IPS-18c (cell line): ENCODE measurements around the gene INPP5E.
A peak's percentile ranks its signal among the peaks of the same experiment; 100 is the strongest.

Experiments
- H3K4me3 ChIP-seq: 2 replicates; pipeline ENCODE4 v1.7.0; 2013; ENCODE audit warnings: low read depth, mild to moderate bottlenecking, low read length, moderate library complexity; ENCODE audit not compliant: insufficient read depth
- H3K9me3 ChIP-seq: one replicate; pipeline ENCODE4 v1.6.1; 2013; ENCODE audit warnings: mild to moderate bottlenecking, low read length, moderate library complexity; ENCODE audit not compliant: control insufficient read depth, insufficient read depth

Gene INPP5E

GRCh38 chr9:136403538-136403914 lies 36.1 kb downstream of the INPP5E start:
- Histone ChIP-seq H3K4me3 (no peak overlapping the region), H3K9me3 (peaks cover 2% of the 10 kb centered on the region)

- Histone ChIP-seq H3K9me3 (peaks cover 2% of the 10 kb centered on the region), H3K4me3 (no peak overlapping the region)
These were observed 37.6 kb downstream of the INPP5E start for GRCh38 chr9:136402067-136402466.

DNA sequence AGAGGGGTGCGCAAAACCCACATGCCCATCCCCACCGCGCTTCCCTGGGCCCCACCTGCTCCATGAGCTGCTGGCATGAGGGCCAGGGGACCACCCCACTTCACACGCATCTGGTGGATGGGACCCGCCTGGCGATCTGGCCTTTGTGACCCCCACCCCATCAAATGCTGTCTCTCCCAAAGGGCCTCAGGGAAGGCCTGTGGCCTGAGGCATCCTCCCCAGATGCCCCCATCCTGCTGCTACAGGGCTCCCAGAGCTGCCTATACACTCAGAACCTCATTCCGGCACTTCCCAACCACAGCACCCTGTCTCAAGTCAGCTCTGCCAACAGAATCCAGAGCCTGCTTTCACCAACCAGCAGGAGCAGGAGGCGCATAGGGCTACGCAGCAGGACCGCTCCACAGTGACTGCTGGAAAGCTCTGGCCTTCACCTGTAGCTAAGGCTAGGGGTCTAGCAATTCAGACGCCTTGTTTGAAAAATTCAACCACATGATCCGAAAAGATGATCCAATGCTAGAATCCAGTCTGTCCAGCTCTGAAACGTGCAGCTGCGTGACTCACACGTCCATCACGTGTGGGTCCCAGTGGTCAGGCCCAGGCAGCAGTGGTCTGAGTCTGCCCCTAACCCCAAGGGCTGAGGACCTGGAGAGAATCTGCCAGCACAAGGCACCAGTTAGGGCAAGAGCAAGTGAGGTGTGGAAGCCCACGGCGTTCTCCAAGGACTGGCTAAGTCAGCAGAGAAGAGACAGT lies 38.3 kb downstream of the INPP5E start:
- no peak overlapping the region for H3K4me3 ChIP-seq
- no peaks in the 10 kb centered on the region for H3K9me3 ChIP-seq

GRCh38 chr9:136400038-136400834 lies 39.4 kb downstream of the INPP5E start, which contains the start of gene SNAPC4:
Gene SNAPC4, minus strand, starts transcription at chr9:136400170. Its CDS starts 1,742 bp downstream, at chr9:136398428.
- H3K4me3 ChIP-seq = peak within 1 kb of the TSS; percentile 87
- H3K9me3 ChIP-seq = no peaks in the 10 kb centered on the region

DNA sequence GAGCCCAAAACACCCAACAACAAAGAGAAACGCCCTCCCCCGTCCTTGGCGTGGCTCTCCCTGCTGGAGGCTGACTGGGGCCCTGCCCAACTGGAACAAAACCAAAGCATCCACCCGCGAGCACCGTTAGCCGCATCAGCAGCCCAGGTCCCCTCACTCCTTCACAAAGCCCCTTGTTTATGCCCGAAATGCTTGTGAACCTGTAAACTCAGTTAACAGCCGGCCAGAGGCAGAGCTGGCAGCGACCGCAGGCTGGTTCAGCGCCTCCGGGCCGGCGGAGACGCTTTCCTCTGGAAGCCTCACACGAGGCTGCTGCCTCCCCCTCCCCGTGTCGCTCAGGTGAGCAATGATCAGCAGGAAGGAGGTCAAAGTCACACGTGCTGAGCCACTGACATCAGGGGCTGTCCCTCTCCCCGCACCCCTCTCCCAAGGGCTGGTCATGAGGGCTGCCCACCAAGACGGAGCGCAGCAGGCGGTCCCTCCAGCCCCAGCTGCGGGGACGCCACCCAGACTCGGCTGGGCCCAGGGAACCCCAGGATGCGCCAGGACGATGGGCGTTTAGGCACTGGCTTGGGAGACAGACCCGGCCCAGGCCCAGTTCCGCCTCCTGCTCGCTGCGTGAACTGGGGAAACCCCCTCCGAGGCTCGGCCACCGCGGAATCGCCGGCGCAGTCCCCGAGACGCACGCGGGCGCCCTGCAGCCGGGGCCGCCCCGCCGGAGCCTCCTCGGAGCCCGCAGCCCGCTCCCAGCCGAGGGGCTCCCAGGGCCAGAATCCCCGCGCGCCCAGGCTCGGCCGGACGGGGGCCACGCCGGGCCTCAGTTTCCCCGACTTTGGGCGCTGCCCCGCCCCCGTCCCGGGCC lies 40.2 kb downstream of the INPP5E start:
- Histone ChIP-seq H3K4me3 (peak overlapping the region; percentile 87), H3K9me3 (no peaks in the 10 kb centered on the region)

DNA sequence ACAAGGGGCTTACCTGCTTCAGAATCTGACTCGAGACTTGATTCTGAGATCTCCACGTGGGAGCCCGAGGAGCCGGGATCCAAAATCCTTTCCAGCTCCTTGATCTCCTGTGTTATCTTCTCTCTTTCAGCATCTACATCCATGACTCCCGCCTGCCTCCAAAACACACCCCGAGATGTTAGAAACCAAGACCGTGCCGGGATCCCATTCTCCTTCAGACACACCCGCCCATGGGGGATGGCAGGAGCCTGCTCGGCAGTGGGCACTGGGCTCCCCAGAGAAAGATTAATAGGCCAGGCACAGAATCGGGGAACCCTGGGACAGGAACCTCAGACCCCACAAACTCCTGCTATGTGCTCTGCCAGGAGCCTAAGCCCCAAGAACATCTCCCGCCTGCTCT lies 41.4 kb downstream of the INPP5E start:
- Histone ChIP-seq H3K9me3 (no peaks in the 10 kb centered on the region), H3K4me3 (no peak overlapping the region; the same call in 1 of the 2 replicates)

DNA sequence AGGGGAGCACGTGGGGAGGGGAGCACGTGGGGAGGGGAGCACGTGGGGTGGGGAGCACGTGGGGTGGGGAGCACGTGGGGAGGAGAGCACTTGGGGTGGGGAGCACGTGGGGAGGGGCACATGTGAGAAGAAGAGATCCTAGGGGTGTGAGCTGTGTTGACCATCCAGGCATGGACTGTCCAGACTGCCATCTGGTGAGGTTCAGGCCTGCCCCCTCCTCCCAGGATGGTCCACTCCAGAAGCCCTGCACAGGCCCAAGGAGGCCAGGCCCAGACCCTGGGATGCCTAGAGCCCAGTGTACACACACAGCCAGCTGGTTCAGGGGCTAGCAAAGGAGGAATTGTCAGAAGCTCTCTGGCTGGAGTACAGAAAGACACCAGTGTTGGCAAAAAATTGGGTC lies 42.0 kb downstream of the INPP5E start:
- Histone ChIP-seq H3K4me3 (no peak overlapping the region), H3K9me3 (no peaks in the 10 kb centered on the region)

DNA sequence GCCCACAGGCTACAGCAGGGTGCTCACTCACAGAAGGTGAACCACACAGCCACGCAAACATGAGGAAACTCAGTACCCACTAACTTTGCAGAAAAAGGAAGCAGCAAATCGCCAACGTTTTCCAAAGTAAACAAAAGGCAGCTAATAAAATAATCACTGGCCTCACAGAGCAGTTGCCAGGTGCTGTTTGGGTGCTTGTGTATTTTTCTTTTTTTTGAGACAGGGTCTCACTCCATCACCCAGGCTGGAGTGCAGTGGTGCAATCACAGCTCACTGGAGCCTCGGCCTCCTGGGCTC lies 43.5 kb downstream of the INPP5E start:
- H3K9me3 ChIP-seq = no peaks in the 10 kb centered on the region
- no peak overlapping the region for H3K4me3 ChIP-seq

DNA sequence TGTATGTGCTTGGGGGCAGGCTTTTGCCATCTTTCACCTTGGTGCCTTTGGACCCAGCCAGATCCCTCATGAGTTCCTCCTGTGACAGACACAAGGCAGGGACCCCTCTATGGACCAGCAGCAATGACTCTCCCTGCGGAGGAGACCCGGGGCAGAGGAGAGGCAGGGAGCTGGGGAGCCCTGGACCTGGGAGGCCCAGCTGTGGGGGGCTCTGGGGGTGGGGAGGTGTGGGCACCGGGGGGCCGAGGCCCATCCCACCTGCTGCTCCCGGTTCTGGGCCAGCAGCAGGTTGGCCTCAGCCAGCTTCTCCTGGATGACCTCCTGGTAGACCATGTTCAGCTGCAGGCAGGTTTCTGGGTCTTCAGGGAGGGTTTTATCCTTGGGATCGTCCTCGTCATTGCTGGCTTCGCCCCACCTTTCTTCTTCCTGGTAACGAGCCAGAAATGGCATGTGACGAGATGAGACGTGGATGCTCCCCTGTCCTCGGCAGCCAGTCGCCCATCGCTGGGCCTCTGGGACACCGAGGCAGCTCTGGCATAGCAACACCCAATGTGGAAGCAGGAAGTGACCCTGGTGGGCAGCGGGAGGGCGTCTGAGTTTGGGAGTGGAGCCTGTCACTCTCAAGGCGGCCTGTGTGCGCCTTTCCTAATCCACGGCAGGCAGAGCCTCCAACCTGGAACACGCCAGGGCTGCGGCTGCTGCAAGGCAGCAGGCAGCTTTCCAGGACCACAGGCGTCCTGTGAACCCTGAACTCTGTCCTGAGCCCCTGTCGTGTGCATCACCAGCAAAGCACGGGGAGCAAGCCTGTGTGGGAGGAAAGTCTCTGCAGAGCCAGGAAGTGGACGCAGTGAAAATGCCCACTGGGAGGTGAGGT lies 44.1 kb downstream of the INPP5E start:
- no peaks in the 10 kb centered on the region for H3K9me3 ChIP-seq
- H3K4me3 ChIP-seq = no peak overlapping the region

- Histone ChIP-seq H3K4me3 (no peak overlapping the region), H3K9me3 (no peaks in the 10 kb centered on the region)
These were observed 44.7 kb downstream of the INPP5E start for GRCh38 chr9:136395020-136395340.

DNA sequence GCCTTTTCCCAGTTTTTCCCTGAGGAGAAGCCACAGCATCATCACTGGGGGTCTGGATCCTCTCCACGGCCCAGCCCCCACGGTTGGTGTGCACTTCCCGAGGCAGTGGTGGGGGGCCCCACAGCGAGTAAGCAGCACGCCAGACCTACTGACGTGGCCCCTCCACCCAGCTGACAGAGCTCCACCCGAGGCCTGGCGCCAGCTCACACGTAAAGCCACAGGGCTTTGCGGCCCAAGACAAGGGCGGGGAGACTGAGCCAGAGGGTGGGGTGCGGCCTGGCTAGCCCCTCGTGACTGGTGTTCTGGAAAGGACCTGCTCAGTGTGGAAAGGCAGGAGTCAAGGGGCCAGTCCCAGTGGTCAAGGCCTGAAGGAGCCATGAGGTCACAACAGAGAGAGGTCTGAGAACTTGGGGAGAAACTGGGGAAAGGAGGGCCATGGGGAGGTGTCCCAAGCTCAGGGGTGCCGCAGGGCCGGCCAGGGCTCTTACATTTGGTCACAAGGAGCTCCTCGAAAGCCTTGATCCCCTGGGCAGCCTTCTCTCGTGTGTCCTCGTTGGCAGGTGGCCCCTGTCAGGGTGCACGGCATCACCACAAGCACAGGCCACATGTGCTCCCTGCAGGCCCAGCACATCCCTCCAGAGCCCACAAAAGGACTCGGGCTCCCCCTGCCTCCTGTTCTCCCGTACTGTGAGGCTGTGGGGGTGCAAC lies 45.2 kb downstream of the INPP5E start:
- H3K4me3 ChIP-seq = no peak overlapping the region
- H3K9me3 ChIP-seq = no peaks in the 10 kb centered on the region

DNA sequence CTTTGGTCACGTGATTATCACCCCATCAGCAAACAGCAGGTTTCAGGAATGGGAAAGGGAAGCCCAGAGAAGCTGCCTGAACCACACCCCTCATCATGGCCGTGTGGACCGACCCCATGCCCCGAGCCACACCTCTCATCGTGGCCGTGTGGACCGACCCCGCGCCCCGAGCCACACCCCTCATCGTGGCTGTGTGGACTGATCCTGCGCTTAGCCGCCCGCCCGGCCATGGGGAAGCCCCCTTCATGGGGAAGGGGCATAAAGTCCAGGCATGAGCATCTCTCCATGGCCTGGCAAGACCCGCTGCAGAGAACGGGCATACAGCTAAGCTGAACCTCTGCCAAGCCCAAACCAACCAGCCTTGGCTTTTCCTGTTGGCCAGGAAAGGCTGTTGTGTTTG lies 46.1 kb downstream of the INPP5E start:
- Histone ChIP-seq H3K9me3 (no peaks in the 10 kb centered on the region), H3K4me3 (no peak overlapping the region)

- H3K4me3 ChIP-seq = no peak overlapping the region
These were observed 46.9 kb downstream of the INPP5E start for GRCh38 chr9:136392538-136393449.

DNA sequence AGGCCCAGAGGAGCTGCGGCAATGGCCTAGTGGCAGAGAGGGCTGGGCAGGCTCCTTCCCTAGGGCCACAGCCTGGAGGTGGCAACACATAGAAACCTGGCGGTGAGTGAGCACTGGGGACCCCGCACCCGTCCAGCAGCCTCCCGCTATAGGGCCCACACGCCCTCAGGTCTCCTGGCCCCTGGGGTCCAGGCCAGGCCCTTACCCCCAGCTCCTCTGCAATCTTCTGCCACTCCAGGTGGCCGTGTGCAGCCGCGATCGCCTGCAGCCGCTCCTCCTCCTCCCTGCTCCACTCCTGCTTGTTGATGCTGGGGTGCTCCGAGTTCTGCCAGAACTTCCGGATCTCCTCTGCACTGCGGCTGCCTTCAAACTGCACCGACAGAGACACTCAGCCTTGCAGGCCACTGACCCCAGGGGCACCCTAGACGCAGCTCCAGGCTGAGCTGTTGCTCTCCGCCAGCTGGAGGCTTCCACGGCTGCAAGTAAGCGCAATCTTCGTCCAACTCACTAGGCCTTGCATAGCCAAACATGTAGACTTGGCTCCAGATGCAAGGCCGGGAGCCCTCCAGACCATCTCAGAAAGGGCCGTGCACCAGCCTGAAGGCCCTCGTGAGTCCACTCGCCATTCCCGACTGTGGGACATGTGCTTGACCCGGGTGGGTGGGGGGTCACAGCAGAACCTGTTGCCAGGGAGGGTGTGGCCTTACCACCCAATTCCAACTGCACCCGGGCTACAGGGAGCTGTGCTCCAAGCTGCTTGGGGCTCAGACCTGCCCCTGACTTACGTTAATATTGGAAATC lies 47.7 kb downstream of the INPP5E start:
- H3K9me3 ChIP-seq = no peaks in the 10 kb centered on the region
- no peak overlapping the region for H3K4me3 ChIP-seq

More at GRCh38 chr9:136392538-136393449, 46.9 kb downstream of the INPP5E start:
- no peaks in the 10 kb centered on the region for H3K9me3 ChIP-seq

- no peak overlapping the region for H3K4me3 ChIP-seq
- no peaks in the 10 kb centered on the region for H3K9me3 ChIP-seq
These were observed 50.2 kb downstream of the INPP5E start for GRCh38 chr9:136389396-136389795.
